Tibial artery (tissue), 4 donors: ENCODE measurements around the gene RBM4B.

ENCODE experiments used
- DNase-seq, 2 donors: peaks; one replicate each; pipeline ENCODE4 v3.0.0-alpha.2; 2019
- H3K27ac ChIP-seq, 2 donors: fragments of 200-600 bp; sonication (generic) in 1 of 2; 1 replicate in 1 of 2; 2 replicates in 1 of 2; pipeline ENCODE4 v1.5.1; 2018 to 2019; ENCODE audit warnings: mild to moderate bottlenecking in 1 of 2
- H3K27me3 ChIP-seq, 2 donors: fragments of 200-600 bp; sonication (generic) in 1 of 2; one replicate each; pipeline versions ENCODE4 v1.5.1 to v1.6.0; 2016 to 2019
- H3K36me3 ChIP-seq, 3 donors: fragments of 200-600 bp; sonication (generic) in 2 of 3; one replicate each; pipeline ENCODE4 v1.5.1; 2016 to 2019; ENCODE audit warnings: mild to moderate bottlenecking in 2 of 3
- H3K4me1 ChIP-seq, 4 donors: fragments of 200-600 bp; sonication (generic) in 2 of 4; 1 replicate in 3 of 4; 2 replicates in 1 of 4; pipeline ENCODE4 v1.5.1; 2016 to 2019
- H3K4me3 ChIP-seq, 2 donors: fragments of 200-600 bp; sonication (generic) in 1 of 2; 1 replicate in 1 of 2; 2 replicates in 1 of 2; pipeline ENCODE4 v1.5.1; 2018 to 2019; ENCODE audit warnings: mild to moderate bottlenecking in 2 of 2
- H3K9me3 ChIP-seq, 3 donors: fragments of 200-600 bp; sonication (generic) in 1 of 3; one replicate each; pipeline ENCODE4 v1.5.1; 2016 to 2019
- intact Hi-C: fragments of 100-400 bp; cut with DNase I; formaldehyde crosslinking; loops from one replicate; pipeline ENCODE4 v1.15.0; 2023; ENCODE audit warnings: low total_unique reads
- TF ChIP-seq, protein P1 (sequence below), 2 experiments: fragments of 200-600 bp in 1 of 2; fragments of 450-650 bp in 1 of 2; IDR thresholded peaks; one replicate each; pipeline ENCODE4 v1.5.1; 2017 to 2019; ENCODE audit warnings: antibody characterized with exemption in 2 of 2, mild to moderate bottlenecking in 1 of 2, moderate library complexity in 1 of 2

The RBM4B gene

DNA sequence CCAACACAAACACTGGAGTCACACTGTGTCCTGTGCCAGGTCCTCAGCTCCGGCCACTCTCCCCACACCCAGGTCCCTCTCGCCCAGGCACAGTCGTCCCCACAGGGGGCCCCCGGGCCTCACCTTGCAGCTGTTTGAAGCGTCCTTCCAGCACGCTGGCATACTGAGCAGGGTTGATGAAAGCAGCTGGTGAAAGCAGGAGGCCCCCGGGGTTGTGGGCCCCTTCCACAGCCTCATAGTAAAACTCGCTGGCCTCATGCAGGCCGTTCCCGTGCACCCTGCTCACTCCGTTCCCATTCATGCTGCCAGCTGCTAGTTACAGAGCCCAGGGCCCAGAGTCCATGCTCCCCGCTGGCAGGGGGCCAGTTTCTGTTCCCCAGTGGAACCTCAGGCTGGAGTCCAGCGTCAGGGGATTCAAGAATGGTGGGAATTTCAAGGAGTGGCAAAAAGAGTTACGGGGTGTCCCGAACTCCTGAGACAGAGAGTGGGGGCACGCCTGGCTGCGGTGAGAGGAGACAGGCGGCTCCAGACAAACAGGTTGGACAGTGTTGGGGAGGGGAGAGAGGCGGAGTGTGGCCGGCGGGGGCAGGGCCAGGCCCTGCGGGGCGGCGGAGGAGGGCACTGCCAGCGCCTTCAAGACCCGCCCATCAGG, 40.8 kb upstream of the RBM4B start:
- peaks cover 0 to 41% of the 10 kb centered on the region in 2 donors for H3K27me3 ChIP-seq
- no peaks in the 10 kb centered on the region for H3K4me1 ChIP-seq
- no peak overlapping the region for H3K4me3 ChIP-seq

DNA sequence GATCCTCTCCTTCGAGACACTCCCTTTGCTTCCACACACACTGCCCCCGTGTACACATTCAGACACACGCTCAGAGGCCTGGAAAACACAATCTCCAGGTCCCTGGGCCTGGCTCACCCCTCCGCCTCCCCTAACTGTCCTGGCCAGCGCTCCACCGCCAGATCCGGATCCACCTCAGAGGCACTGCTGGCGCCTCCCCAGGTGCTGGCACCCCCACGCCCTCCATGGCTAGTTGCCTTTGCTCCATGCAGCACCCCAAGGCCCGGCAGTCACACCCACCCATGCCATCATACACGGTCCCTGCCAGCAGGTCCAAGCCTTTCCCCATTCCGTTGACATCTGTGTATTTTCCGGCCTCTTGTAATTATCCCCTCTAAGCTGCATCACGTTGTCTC, 40.2 kb upstream of the RBM4B start:
- Histone ChIP-seq H3K9me3 (no peaks in the 10 kb centered on the region), H3K27ac (no peak overlapping the region), H3K27me3 (peaks cover 0 to 41% of the 10 kb centered on the region in 2 donors), H3K4me3 (no peak overlapping the region), H3K36me3 (no peaks in the 10 kb centered on the region), H3K4me1 (no peaks in the 10 kb centered on the region)
- intact Hi-C loops: no loop called here
- TF ChIP-seq, protein P1, sequence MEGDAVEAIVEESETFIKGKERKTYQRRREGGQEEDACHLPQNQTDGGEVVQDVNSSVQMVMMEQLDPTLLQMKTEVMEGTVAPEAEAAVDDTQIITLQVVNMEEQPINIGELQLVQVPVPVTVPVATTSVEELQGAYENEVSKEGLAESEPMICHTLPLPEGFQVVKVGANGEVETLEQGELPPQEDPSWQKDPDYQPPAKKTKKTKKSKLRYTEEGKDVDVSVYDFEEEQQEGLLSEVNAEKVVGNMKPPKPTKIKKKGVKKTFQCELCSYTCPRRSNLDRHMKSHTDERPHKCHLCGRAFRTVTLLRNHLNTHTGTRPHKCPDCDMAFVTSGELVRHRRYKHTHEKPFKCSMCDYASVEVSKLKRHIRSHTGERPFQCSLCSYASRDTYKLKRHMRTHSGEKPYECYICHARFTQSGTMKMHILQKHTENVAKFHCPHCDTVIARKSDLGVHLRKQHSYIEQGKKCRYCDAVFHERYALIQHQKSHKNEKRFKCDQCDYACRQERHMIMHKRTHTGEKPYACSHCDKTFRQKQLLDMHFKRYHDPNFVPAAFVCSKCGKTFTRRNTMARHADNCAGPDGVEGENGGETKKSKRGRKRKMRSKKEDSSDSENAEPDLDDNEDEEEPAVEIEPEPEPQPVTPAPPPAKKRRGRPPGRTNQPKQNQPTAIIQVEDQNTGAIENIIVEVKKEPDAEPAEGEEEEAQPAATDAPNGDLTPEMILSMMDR (IDR thresholded peaks at IDR 0.05): no peak
- no peak for DNase-seq

More for the DNA sequence above, 40.8 kb upstream of the RBM4B start:
- Histone ChIP-seq H3K36me3 (no peaks in the 10 kb centered on the region), H3K9me3 (no peaks in the 10 kb centered on the region), H3K27ac (no peak overlapping the region)
- TF ChIP-seq, protein P1 (IDR thresholded peaks at IDR 0.05): no peak
- intact Hi-C loops: no loop called here
- DNase-seq: no peak

DNA sequence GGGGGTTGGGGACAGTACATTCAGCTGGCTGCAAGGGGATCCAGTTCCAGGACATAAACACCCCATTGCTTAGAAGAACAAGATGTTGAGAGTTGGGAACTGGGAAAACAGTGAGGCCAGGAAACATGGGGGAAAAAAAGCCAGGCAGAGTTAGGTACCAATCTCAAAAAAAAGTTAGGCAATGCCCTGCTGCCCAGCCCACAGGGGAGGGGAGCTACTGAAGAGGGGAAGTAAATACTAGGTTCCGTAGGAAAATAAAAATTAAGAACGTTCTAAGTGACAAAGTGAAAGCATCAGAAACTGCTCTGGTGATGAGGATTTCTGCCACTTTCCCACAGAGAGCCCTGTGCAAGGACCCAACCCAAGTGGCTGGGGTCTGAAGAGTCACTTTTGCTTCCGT, 39.3 kb upstream of the RBM4B start:
- no peaks in the 10 kb centered on the region for H3K9me3 ChIP-seq
- no peaks in the 10 kb centered on the region for H3K4me1 ChIP-seq
- TF ChIP-seq, protein P1 (IDR thresholded peaks at IDR 0.05): no peak
- H3K4me3 ChIP-seq: no peak overlapping the region
- H3K27ac ChIP-seq: no peak overlapping the region
- peaks cover 0 to 41% of the 10 kb centered on the region in 2 donors for H3K27me3 ChIP-seq
- no peak for DNase-seq
- no peaks in the 10 kb centered on the region for H3K36me3 ChIP-seq
- intact Hi-C loops: no loop called here

DNA sequence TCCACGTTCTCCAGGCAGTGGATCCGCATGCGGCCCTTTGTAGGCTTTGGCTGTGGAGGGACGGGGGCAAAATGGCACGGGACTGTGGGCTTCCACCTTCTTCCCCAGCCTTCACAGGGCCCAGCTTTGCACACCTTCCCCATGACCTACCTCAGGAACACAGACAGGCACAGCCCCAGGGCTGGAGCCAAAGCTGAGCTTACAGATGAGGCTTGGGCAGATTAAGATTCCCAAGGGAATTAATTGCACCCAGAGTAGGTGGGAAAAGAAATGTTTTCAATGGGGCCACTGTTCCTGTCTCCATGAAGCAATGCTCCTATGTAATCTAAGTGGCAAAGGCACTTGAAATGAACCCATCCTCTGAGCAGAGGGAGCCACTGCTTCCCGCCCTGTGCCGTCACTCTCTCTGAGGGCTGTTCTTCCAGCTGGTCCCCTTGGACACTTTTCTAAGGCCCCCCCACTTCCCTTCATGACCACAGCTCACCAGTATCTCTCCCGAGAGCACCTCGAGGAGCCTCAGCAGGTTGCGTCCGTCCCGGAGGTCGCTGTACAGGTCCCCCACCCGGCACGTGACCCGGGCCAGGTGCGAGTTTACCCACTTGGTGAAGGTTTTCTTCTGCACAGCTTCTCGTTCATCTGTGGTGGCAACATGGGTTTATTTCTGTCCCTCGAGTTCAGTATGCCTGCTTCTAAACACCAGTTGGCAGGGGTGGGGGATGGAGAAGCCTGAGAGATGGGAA, 37.8 kb upstream of the RBM4B start:
- DNase-seq: no peak
- Histone ChIP-seq H3K27ac (no peak overlapping the region), H3K9me3 (no peaks in the 10 kb centered on the region), H3K27me3 (peaks cover 0 to 28% of the 10 kb centered on the region in 2 donors), H3K36me3 (peaks cover 0 to 4% (median 0%) of the 10 kb centered on the region in 3 donors), H3K4me1 (no peaks in the 10 kb centered on the region), H3K4me3 (no peak overlapping the region)
- intact Hi-C loops: no loop called here
- TF ChIP-seq, protein P1 (IDR thresholded peaks at IDR 0.05): no peak

DNA sequence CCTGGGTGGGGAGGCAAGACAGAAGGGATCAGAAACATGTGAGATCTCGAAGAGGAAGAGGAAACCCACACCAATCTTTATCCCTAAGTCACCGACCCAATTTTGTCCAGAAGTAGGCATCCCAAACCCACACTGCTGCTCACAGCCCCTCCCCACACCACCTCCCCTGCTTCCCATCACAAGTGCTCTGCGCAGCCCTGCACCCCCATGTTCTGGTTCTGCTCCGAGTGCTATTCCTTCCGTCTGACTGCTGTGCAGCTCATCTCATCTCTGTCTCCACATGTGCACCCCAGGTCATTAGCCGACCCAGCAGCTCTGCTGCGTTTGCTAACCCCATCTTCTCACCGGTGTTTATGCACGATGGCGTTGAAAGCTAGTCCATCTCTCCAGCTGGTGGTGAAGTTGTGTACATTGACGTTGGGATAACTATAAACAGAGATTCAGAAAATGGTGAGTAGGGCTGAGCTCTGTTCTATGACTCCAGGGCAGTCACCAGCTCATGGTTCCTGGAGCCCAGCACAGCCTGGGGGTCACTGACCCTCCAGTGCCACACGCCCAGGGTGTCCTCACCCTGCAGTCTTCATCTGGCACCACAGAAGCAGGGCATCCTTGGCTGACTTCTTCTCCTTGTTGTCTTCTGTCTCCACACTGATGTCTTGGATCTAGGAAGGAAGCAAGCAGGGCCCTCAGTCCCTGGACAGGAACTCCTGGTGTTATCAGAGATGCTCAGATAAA, 36.2 kb upstream of the RBM4B start:
- Histone ChIP-seq H3K27me3 (peaks cover 0 to 17% of the 10 kb centered on the region in 2 donors), H3K4me3 (no peak overlapping the region), H3K27ac (no peak overlapping the region), H3K36me3 (peaks cover 0 to 10% (median 0%) of the 10 kb centered on the region in 3 donors), H3K4me1 (no peaks in the 10 kb centered on the region), H3K9me3 (no peaks in the 10 kb centered on the region)
- DNase-seq: no peak
- TF ChIP-seq, protein P1 (IDR thresholded peaks at IDR 0.05): no peak
- intact Hi-C loops: no loop called here
